GM19023 (cell line): ENCODE data around the gene AATK.

Experiments
- ATAC-seq: cut with Tn5 transposase; IDR thresholded peaks from one replicate; pipeline ENCODE4 v1.9.1; 2021; ENCODE audit warnings: mild to moderate bottlenecking, moderate library complexity; ENCODE audit not compliant: unreplicated experiment

AATK gene

GRCh38 chr17:81115749-81116464 is 50.1 kb downstream of the AATK start:
- no peak for ATAC-seq

- no peak for ATAC-seq
Observed at GRCh38 chr17:81115219-81115618, 50.8 kb downstream of the AATK start.

- no peak for ATAC-seq
Observed at GRCh38 chr17:81114351-81115093, 51.5 kb downstream of the AATK start.

DNA sequence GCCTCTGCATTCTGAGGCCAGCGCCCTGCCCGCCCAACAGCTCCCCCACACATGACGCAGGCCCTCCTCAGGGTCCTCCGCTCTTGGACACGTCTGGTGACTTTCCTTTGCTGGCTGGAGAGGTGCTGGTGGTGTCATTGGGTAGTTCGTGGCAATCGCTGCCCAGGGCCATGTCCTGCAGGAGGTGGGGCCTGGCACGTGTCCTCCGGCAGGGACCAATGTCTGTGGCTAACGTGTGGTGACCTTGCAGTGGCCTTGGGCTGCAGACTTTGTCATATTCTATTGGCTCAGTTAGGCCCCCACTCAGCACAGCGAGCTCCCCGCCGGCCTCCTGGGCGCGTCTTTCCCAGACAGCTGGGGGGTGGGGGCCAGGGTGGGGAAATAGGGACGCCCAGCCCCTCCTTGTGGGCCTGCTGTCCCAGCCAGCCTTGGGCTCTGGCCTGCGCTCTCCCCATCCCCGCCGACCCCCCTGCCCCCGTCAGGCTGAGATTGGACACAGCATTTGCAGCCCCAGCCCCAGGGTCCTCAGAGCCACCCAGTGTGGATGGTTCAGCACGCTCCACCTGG is 52.8 kb downstream of the AATK start:
- no peak for ATAC-seq

DNA sequence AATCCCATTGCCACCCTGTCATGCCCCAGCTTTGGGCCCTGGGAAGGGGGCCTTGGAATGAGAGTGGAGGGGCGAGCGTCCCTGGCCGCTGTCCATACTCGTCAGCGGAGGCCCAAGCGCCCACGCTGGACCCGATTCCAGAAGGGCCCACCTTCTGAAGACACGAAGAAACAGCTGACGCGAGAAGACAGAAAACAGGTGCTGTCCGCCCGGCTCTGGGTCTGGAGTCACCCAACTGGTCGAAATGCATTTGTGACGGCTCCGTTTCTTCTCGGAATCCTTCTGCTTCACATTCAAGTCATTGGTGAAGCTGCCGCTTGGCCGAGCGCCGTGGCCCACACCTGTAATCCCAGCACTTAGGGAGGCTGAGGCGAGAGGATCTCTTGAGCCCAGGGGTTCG is 53.6 kb downstream of the AATK start:
- no peak for ATAC-seq

GRCh38 chr17:81111066-81111465 is 55.0 kb downstream of the AATK start:
- no peak for ATAC-seq

- no peak for ATAC-seq
Observed at GRCh38 chr17:81110488-81111040, 55.5 kb downstream of the AATK start.

DNA sequence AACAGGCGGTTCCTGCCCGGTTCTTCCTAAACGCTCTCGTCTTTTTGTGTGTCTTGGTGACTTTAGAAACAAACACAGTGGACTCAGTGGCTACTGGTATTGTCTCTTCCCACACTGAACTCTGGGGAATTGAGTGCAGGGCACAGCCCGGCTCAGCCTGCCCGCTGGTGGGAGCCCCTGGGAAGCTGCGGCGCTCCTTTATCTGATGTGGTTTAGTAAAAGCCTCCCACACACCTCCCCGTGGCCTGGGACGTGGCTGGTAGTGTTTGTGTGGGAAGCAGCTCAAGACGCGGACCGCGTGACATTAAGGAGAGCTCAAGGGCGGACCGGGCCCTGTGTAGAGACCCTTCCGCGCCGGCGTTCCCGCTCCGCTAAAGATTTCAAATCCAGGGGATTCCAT is 56.1 kb downstream of the AATK start:
- ATAC-seq, result no peak

- ATAC-seq, result no peak
Observed at GRCh38 chr17:81108220-81108619, 57.8 kb downstream of the AATK start.

- no peak for ATAC-seq
Observed at GRCh38 chr17:81106716-81107115, 59.3 kb downstream of the AATK start.

DNA sequence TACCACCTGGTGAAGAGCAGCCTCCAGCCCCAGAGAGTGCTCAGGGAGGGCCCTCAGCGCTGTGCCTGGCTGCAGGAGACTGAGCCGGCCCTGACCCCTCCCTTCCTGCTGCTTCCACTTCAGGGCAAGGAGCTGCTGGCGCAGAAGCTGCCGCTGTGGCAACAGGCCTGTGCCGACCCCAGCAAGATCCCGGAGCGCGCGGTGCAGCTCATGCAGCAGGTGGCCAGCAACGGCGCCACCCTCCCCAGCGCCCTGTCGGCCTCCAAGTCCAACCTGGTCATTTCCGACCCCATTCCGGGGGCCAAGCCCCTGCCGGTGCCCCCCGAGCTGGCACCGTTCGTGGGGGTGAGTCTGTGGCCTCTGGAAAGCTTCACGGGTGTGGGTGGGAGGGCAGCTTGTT is 62.6 kb downstream of the AATK start:
- ATAC-seq, result no peak

DNA sequence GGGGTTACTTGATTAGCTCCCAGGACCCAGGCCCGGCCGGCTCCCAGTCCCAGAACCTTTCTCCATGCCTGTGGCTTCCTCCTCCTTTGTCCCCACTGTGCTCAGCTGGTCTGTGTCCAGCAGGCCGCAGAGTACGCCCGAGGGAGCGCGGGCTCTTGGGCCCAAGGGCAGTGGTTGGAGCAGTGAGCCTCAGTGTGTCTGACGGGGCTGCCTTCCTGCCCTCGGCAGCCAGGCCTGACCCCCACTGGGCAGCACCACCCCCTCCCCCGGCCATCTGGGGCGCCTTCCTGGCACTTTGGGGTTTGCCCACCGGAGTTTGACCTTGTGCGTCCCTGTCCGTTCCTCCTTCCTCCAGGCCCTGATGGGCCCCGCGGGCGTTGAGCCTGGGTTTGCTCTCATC is 63.2 kb downstream of the AATK start:
- no peak for ATAC-seq

DNA sequence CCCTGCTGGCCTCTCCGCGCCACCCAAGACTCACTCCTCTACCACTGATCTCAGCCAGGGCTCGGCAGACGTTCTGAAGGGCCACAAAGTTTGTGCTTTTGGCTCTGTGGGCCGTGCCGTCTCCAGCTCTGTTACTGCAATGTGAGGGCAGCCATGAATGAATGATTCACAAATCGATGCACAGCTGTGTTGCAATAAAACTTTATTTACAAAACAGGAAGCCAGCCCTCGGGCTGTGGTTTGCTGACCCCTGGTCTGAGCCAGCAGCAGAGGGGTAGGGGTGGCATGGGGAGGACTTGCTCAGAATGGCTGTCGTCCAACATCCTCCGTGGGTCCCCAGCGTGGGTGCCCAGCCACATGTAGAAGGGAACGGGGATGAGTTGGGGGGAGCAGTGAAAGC is 63.7 kb downstream of the AATK start:
- ATAC-seq, result no peak

DNA sequence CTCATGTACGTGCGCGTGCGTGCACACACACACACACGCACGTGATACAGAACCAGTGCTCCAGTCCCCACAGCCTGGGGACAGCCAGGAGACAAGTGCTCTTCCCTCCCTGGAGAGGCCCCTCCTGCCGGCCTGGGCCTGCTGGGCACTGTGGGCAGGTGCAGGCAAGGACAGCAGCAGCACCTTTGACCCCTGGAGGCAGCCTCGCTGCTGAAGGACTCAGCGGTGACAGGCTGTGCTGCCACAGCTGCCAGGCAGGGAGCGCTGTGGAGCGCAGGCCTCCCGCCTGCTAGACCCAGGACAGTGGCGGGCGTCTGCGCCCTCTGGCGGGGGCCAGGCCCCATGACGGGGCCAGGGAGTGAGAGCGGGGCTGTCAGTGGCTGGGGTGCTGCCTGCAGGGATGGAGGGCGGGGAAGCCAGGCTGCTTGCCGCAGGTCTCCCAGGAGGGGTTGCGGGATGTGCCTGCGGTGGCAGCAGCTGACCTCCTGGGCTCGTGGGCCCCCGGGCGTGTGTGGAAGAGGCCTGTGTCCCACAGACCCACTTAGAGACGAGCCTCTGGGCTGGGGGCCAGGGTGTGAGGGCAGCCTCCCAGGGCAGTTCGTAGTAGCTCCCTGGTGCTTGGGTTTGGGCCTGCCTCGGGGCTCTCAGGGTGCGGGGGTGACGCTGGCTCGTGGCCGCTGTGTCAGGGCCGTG is 64.3 kb downstream of the AATK start:
- peak; percentile 61 for ATAC-seq

DNA sequence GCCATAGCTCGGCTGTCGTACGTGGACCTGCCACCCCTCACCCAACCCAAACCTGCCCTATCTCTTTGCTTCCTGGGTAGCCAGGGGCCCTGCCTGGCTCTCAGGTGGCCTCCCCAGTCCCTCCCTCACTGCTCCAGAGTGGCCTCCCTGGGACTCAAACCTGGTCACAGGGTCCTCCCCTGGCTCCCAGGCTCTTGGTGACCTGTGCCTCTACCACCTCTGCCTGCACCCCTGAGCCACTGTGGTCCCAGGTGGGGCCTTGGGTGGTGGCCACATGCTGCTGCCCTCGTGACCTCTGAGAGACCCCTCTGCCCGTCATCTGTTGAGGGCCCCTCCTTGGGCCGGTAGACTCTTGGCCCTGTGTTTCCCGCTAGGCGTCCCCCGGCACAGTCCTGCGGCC is 65.4 kb downstream of the AATK start:
- ATAC-seq, result no peak

DNA sequence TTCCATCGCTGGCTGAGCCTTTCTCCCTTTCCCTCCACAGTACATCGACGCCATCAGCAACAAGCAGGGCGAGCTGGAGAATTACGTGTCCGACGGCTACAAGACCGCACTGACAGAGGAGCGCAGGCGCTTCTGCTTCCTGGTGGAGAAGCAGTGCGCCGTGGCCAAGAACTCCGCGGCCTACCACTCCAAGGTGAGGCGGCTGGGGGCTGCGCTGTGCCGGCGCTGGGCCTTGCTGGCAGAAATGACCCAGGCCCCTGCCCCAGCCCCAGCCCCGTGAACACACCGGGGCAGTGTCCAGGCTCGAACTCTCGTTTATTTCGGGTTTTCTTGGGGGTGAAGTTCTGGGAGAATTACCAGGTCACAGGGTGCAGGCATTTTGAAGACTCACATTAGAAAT is 66.1 kb downstream of the AATK start:
- no peak for ATAC-seq

- ATAC-seq, result no peak
Observed at GRCh38 chr17:81097943-81098308, 68.1 kb downstream of the AATK start.

GRCh38 chr17:81097134-81097942 is 68.7 kb downstream of the AATK start:
- ATAC-seq, result no peak

GRCh38 chr17:81096741-81097133 is 69.3 kb downstream of the AATK start:
- ATAC-seq, result no peak

- ATAC-seq, result no peak
Observed at GRCh38 chr17:81095383-81095762, 70.6 kb downstream of the AATK start.
